Medulla oblongata (tissue), 1 donor: ENCODE results near the gene GUCA1C.
A peak's percentile ranks its signal among the peaks of the same experiment; 100 is the strongest.

Experiments
- DNase-seq: peaks from one replicate; pipeline ENCODE4 v3.0.0-alpha.2; 2015; ENCODE audit errors: extremely low spot score

GUCA1C gene, protein sequence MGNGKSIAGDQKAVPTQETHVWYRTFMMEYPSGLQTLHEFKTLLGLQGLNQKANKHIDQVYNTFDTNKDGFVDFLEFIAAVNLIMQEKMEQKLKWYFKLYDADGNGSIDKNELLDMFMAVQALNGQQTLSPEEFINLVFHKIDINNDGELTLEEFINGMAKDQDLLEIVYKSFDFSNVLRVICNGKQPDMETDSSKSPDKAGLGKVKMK

DNA sequence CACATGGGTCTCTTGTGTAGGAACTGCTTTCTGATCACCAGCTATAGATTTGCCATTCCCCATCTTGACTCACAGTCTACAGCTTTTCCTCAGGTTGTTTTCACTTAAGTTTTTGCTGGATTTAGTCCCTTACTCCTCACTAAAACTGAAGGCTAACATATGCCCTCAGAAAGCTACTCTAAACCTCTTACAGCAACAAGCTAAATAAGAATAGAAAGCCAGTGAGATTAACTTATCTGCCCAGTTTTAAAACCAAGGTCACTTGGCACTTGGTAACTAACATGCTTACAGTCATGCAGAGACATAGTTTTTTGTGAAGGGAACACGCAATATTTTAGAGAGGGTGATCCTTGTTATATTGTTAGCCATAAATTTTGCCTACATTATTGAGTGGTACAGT is at the start of gene GUCA1C:
TSS of gene GUCA1C (minus strand) at position 180 of the 400 bp plus-strand sequence. CDS start at position 63, 117 bp downstream.
- DNase-seq, result no peak

DNA sequence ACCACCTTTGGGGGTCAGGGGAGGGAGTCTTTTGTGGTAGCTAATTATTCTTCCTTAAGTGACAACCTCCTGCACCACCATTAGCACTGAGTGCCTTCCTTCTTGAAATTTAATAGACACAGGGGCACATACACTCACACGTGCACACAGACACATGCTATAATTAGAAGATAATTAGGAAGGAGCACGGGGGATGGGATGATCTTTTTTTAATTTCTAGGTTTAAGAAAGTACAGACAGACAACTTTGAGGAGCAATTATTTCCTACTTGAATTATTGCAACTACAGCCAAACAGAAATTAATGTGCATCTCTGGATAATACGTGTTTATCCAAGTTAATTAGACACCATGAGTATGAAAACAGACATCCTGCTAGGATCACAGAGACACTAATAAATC is 44.8 kb upstream of the GUCA1C start:
- DNase-seq, result no peak

DNA sequence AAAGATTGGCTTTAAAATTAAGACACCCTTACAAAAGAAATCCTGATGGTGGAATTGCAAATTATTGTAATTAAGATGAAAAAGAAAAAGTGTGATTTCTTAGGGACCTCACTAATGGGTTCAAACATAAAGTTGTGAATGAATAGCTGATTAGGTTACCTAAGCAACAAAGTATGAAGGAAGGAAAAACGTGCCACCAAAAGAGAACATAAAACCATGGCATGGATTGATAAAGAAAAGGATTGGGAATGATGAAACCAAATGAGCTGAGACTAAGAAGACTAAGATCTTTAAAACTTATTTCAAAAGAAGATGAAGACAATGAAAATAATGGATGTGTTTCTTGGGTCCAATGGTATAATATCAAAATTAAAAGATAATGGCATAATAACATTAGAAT is 32.2 kb upstream of the GUCA1C start:
- DNase-seq, result no peak

DNA sequence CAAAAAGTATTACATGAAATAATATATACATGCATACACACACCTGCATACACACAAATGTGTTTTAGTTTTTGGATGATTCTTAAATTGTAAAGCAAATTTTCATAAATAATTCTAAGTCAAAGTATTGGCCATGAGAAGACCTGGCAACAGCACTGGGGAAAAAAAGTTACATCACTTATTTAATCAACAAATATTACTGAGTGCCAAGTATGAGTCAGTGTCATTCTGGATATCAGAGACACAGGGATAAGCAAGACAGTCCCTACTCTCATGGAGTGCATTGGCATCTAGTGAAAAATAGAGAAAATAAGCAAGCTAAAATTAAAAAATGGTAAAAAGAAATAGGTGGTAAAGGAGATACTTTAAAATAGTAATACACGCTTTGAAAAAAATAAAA is 29.4 kb upstream of the GUCA1C start:
- DNase-seq, result no peak

DNA sequence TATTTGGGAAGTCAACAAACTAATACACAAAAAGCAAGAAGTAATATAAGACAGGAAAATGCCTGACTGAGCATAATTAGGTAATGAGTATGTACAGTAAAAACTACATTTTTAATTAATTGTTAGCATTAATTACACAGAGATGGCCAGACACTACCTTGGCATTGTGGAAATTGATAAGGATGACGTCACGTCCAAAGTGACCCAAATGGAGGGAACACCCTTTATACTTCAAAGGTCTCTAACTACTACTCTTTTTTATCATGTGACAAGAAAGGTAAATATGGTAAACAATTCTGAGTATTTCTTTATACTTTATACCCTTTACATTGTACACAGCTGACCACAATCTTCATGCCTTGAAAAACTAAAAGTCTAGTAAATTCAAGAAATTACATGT is 22.4 kb upstream of the GUCA1C start:
- no peak for DNase-seq

DNA sequence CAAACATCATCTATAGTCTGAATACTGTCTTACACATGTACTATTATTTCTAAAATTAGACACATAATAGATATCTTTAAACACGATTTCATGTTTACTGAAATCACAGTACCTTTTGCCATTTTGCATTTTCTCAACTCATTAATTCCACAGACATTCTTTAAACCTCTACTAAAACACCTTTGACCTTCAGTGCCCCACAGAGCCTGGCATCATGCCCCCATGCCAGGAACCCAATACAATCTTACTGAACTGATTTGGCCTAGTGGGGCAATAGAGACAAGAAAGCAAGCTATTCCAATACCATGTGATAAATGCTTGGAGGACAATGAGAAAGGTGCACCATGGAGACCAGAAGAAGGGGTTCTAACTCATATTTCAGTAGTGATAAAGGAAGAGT is 19.3 kb upstream of the GUCA1C start:
- no peak for DNase-seq

DNA sequence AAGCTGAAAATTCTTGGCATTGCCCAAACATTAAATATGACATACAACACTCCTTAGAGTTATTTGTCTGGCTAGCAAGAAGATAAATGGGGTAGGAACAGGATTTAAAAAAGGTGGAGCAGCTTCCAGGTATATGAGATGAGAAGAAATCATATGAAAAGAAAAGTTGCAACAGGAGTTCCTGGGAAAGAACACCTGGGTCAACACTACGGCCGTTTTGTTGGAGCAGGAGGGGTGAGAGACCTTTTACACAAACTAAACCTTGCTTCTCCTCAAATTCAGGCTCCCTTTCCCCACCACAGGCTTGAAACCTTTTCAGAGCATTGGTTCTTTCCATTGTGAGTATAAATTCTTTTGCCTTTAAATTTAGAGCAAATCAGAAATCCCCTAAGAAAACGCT is 18.8 kb upstream of the GUCA1C start:
- DNase-seq, result no peak

DNA sequence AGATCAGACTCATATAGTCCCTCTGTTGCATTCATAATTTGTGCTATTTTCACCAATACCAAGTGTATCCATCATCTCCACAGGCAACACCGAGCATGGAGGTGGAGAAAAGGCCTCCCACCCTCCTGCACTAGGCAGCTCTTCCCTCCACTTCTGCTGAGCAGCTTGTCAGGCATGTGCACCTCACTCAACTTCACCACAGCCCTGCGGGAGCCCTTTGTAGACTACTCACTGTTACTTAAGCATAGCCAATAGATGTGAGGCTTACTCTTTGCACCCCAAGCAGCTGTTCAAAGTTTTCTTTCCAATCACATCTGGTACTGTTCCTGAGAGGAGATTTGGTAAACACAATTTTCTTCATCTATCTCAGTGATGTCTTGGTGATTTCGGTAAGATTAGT is 16.9 kb upstream of the GUCA1C start:
- DNase-seq, result no peak

DNA sequence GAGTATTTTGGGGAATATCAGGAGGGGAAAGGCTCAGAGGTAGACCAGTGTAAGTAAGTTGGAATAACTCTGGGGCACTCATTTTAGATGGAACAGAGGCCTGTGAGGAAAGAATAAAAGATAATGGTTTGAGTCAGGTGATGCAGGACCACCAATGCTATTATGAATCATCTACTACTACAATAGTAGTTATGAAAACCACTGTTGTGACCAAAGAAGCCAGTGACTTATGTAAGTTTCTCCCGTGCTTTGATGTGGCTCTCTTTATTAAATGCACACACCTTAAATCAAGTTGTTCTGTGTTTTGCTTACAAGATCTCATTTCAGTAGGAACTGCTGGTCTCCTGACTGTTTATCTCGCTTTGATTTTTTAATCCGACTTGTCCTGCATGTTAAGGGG is 13.1 kb upstream of the GUCA1C start:
- DNase-seq, result no peak

DNA sequence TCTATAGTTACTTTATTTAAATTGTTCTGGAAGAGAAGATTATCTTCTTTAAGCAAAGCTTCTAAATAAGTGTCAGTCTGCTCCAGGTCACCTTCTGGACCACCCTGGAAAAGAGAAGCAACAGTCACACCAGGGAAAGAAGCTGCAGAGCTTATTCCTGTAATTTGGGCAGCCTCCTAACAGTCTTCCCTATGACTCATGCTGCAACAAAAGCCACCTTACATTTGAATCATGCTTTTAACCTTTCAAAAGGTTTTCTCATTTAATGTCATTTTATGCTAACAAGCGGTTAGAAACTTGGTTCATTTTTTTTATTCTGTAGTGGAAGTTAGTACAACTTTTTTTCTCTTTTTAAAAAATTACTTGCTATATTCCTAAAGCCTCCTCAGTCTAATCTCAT is 5.3 kb upstream of the GUCA1C start:
- no peak for DNase-seq

DNA sequence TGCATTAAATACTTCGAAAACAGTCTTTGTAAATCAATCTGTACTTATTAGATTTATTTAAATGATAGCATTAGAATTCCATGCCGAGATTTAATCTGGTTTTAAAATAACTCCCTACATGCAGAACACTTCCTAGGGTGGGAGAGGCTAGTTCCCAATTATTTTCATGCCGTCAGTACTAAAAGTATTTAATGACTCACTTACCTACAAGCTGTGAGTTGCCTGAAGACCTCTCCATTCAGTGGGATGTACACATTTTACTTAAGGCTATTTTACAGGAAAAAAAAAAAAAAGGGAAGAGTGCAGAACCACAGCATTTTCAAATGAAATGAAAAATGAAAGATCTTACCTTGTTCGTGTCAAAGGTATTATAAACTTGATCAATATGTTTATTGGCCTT is 469 bp downstream of the GUCA1C start:
- no peak for DNase-seq

DNA sequence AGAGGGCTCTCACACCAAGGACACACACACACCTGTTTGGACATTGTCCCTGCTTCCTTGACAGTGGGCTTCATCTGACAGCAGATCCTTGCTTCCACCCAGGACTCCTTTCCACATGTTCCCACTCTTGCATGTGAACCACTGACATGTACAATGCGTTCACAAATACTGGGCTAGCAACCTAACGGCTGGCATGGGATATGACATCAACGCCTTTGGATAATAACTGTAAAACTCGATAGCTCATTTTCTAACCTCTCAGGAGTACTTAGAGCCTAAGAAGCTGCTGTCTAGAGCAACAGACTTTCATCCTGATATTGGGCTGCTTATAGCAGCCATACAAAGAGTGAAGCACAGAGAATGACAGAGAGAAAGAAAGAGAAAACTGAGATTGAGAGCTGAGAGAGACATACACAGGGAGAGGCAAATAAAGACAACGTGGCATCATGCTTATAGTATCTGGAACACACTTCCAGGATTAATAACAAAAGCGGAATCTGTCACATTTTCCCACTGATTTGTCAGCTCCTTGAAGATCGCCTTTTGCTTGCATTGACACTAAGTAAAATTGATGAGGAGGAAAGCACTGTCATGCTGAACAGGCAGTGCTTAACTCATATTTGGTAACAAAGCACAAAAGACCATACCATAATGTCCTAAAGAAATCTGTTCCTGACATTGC is 1.7 kb downstream of the GUCA1C start:
- DNase-seq, result no peak

DNA sequence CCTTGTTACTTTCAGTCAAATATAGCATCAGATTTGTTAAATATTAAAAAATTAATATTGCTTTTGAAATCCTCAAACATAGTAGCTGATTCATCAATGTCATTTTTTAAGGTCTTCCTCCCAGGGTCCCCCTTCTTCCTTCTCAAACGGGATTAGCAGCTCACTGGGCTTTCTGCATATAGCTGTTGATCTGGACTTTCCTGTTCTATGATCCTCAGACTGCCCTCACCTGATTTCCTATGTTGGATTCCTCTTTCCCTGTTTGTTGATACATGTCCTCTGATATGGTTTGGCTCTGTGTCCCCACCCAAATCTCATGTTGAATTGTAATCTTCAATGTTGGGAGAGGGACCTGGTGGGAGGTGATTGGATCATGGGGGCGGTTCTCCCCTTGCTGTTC is 5.8 kb downstream of the GUCA1C start:
- no peak for DNase-seq

DNA sequence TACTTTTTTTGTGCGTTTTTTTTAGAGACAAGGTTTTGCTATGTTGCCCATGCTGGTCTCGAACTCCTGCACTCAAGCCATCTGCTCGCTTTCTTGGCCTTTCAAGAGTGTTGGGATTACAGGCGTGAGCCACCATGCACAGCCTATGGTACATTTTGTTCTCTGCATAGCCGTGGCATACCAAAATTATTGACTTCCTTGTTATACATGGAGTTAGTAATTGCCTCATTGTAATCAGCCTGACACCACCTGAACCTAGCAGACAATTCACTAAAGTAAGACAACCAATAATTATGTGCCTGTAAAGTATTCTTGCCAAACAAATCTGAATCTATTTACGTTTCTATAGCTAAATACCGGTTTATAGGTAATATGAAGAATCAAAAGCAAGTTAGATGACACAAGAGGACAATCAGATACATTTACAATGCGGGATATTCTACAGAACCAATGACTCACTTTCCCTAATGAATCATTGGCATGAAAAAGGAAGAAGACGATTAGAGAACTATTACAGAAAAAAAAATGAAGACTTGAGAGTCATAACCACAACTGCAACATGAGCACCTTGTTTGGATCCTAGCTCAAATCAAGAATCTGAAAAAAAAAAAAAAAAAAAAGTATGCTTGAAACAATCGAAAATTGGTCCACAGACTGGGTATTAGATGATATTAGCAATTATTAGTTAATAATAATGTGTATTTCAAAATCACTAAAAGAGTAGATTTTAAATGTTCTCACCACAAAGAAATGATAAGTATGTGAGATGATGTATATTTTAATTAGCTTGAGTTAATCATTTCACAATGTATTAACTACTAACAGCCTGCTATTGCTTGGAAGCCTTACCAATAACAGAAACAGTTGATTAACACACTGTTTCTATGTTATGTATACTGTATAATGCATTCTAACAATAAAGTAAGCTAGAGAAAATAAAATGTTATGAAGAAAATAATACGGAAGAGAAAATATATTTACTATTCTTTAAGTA is 7.1 kb downstream of the GUCA1C start:
- no peak for DNase-seq

DNA sequence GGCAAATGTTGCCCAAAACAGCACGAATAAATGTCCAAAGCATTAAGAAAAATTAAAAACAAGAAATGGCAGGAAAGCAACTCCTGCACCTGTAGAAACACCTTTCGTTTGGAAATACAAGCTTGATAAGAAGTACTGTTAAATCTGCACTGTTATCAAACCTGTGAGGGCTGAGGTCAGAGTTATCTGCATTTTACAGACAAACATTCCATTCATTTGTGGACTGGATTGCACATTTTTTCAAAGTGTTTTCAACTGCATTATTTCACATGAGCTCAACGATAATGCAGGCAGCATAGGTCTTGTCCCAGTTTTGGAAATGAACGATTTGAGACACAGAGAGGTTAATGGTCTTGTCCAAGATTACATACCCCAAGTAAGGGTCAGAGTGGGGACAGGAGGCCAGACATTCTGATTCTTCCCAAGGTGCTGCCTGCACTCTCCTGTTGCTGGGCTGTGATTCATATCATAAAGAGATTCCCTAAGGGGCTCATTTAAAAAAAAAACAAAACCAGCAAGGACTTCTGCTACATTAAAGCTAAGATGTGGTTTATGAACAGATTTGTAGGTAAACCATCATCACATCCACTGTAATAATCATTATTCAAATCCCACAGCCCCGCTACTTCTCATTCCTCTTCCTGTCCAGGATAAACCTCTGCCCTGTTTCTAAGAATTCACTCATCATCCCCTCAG is 13.0 kb downstream of the GUCA1C start:
- DNase-seq, result no peak

DNA sequence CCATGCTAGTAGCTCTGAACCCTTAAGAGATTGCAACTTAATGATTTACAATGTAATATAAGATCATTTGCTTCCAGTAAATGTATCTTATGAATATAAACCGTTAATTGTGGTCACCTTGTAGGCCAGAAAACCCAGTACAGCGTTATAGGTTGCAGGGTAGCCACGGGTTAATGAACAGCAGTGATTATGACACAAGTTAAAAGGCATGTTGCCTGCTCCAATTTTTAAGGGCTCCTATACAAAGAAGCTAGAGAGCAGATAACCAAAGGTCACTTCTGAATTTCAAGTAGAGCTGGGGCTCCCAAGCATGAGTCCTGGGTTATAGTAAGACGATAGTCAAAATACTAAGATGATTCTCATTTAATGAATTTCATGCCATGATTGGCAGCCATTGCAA is 13.5 kb downstream of the GUCA1C start:
- no peak for DNase-seq

DNA sequence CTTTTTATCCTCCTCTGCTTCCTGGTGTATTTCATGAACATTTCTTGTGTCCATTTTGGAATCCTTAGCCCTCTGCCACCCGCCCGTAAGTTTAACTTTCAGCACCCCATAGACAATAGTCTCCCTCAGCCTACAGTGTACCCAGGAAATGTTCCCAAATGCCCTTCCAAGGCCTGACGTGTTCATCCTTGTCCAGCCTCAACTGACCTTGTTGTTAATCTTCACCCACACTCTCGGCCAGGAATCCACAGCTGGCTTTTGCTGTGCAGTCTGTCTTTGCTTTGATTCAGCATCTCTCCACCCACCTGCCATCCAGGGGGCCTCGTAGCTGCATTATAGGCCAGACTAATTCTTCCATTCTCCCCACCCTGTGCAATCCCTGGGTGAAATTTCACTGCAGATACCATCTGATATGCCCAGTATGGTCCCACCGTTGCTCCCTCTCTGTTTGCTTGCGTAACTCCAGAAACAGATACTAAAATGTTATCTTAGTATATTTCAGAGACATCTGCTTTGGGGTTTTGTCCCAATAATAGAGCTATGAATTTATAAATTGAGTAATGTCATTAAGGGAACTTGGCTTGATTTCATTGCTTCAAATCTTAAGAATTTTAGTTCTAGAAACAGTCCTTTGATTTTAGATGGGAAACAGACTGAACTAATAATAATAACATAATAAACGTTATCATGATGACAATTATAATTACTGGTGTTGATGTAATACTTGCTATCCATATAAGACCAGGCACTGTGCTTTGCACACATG is 16.6 kb downstream of the GUCA1C start:
- no peak for DNase-seq

DNA sequence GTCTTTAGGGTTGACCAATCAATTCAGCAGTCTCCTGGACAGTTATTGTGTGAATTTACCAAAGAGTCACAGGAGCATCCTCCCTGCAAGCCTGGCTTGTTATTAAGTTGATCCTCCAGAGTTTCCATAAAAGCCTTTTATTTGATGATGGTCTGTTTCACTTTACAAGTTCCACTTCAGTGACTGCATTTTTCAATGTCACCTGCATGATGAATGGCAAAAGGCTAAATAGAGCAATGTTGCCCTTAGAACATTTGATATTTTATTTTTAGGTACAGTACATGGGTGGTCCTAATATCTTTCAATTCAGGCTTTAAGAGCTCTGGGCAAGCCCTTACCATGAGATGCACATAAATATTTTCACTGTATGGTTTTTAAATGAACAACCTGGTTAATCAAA is 22.6 kb downstream of the GUCA1C start:
- DNase-seq, result no peak

DNA sequence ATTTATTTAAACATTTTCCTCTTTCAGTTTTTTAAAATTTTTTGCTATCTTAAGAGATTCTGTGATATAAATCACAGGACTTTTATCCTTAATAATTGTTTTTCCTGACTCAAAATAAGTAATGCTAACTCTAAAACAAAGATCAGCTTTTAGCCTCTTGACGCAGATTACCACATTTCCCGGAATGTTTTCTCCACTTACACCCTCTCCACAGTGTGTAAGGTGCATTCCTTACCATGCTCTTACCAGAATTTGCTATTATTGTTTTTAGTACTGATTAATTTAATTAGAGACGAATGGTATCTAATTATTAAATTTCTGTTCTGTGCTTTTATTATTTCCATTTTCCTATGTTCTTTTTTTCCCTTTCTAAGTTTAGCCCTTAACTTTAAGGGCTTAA is 34.8 kb downstream of the GUCA1C start:
- no peak for DNase-seq

DNA sequence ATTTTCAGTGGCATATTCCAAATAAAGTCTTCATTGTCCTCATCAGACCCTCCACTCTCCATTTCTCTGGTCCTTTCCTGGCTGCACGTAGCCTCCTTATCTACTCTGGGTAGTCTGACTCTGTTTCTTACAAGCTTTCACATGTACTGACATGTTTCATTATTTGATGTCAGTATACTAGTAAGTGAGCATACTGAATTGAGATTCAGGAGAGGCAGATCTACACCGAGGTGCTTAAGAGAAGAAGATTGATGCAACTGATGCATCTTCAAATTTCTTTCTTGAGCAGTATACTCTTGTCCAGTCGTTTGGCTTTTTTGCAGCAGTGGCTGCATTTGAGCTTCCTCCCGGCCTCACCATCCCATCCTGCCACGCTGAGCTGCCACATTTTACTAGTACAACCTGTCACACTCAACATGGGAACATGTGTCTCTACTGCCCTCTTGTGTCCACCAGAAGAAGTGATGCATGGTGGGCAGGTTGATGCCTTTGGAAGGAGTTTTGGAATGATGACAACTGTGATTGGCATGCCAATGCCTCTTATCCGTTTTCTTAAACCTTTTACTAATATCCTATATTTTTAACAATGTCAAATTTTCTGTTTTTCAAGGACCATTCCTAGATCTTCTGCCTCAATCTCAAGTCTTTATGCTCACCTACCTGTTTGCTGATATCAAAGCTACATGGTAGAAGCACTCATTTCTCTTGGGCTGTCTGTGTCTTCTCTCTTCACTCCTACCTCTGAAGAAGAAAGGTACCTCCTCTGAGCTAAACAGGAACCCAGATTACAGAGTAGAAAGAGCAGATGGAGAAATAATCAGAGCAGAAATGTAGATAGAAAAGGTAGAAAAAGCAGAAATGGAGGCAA is 38.7 kb downstream of the GUCA1C start:
- DNase-seq, result peak; percentile 68
